ENCODE results near the gene FADS2.

The FADS2 gene

DNA sequence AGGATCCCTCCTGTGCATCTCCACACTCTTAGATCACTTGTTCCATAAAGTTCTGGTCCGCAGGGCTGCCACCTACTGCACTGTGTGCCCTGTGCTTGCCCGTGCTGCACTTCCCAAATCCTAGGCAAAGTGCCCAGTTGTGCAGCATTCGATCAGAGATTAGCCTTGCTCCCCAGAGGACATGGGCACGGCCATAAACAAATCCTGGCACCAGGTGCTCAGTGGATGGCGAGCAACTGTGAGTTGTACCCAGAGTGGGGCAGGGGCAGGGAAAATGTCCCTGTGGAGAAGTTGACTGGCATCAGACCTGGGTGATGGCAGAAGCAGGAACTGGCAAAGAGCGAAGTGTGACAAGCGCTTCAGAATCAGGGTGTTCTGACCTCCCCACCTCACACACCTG, 4.7 kb downstream of the FADS2 start:
- Histone ChIP-seq H3K9me2 (replicated peaks; ENCODE audit: insufficient read depth, low read length) (no peaks in the 10 kb centered on the region), H3K27me3 (ENCODE audit: low read length) (no peaks in the 10 kb centered on the region), H2AFZ (ENCODE audit: low read depth, low read length, severe bottlenecking) (no peak overlapping the region), H4K20me1 (ENCODE audit: low read depth, low read length) (no peaks in the 10 kb centered on the region), H3K4me2 (ENCODE audit: low read depth, low read length, poor library complexity, severe bottlenecking) (peak overlapping the region; percentile 11), H3K36me3 (ENCODE audit: low read length) (no peaks in the 10 kb centered on the region), H3K9ac (ENCODE audit: low read length) (no peak overlapping the region), H3K27ac (ENCODE audit: low read depth, low read length) (peak overlapping the region; percentile 86; the same call in 1 of the 2 replicates), H3K4me3 (ENCODE audit: insufficient read depth, low read length, poor library complexity, severe bottlenecking) (no peak overlapping the region), H3K79me2 (ENCODE audit: insufficient read depth, low read length) (peaks cover 37% of the 10 kb centered on the region), H3K9me3 (ENCODE audit: insufficient read depth, low read length) (no peaks in the 10 kb centered on the region), H3F3A (ENCODE audit: insufficient read depth) (peaks cover 9% of the 10 kb centered on the region; the same call in 1 of the 2 replicates)
- TF ChIP-seq, protein P1, sequence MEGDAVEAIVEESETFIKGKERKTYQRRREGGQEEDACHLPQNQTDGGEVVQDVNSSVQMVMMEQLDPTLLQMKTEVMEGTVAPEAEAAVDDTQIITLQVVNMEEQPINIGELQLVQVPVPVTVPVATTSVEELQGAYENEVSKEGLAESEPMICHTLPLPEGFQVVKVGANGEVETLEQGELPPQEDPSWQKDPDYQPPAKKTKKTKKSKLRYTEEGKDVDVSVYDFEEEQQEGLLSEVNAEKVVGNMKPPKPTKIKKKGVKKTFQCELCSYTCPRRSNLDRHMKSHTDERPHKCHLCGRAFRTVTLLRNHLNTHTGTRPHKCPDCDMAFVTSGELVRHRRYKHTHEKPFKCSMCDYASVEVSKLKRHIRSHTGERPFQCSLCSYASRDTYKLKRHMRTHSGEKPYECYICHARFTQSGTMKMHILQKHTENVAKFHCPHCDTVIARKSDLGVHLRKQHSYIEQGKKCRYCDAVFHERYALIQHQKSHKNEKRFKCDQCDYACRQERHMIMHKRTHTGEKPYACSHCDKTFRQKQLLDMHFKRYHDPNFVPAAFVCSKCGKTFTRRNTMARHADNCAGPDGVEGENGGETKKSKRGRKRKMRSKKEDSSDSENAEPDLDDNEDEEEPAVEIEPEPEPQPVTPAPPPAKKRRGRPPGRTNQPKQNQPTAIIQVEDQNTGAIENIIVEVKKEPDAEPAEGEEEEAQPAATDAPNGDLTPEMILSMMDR (IDR thresholded peaks at IDR 0.05; ENCODE audit: insufficient read depth, low read length, poor library complexity, severe bottlenecking): no peak
- TF ChIP-seq EZH2phosphoT487 (conservative IDR thresholded peaks at IDR 0.05; ENCODE audit: low read length): no peak

DNA sequence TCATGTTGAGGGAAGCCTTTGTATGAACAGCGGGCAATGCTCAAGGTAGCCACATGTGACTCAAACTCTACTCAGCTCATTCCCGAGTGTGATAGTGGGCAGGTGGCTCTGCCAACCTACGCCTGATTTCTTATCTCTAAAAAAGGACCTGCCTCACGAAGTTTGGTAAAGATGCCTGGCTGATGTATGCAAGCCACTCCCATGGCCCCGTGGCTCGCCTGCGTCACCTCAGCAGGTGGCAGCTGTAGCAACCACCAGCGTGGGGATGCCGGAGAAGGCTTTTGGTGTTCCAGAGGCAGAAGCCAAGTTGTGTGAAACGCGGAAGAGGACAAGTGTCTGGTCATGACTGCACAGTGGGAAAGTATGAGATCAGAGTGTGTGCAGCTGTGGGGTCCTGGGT, 5.4 kb downstream of the FADS2 start:
- Histone ChIP-seq H3K9ac (ENCODE audit: low read length) (no peak overlapping the region), H3K27ac (ENCODE audit: low read depth, low read length) (peak overlapping the region; percentile 86), H3K79me2 (ENCODE audit: insufficient read depth, low read length) (peaks cover 37% of the 10 kb centered on the region), H3F3A (ENCODE audit: insufficient read depth) (peaks cover 9% of the 10 kb centered on the region; the same call in 1 of the 2 replicates), H3K9me2 (replicated peaks; ENCODE audit: insufficient read depth, low read length) (no peaks in the 10 kb centered on the region), H4K20me1 (ENCODE audit: low read depth, low read length) (no peaks in the 10 kb centered on the region), H3K27me3 (ENCODE audit: low read length) (no peaks in the 10 kb centered on the region), H2AFZ (ENCODE audit: low read depth, low read length, severe bottlenecking) (no peak overlapping the region), H3K9me3 (ENCODE audit: insufficient read depth, low read length) (no peaks in the 10 kb centered on the region), H3K4me2 (ENCODE audit: low read depth, low read length, poor library complexity, severe bottlenecking) (peak overlapping the region; percentile 50), H3K4me3 (ENCODE audit: insufficient read depth, low read length, poor library complexity, severe bottlenecking) (no peak overlapping the region), H3K36me3 (ENCODE audit: low read length) (no peaks in the 10 kb centered on the region)
- TF ChIP-seq, protein P1 (IDR thresholded peaks at IDR 0.05; ENCODE audit: insufficient read depth, low read length, poor library complexity, severe bottlenecking): no peak

DNA sequence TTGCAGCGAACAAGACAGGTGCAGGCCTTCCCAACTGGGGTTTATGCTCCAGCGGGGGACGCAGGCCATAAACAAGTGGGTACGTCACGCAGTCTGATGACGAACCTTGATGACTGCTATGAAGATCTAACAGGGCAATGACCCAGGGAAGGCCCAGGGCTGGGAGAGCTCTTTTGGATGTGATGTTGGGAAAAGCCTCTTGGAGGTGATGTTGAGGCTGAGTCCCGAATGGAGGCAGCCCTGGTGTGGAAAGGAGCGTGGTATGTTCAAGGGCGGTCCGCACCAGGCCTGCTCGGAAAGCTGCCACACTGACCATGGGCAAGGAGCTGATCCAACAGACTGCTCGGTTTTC, 5.8 kb downstream of the FADS2 start:
- H3K27ac ChIP-seq (ENCODE audit: low read depth, low read length): peak overlapping the region; percentile 86
- H3K4me3 ChIP-seq (ENCODE audit: insufficient read depth, low read length, poor library complexity, severe bottlenecking): no peak overlapping the region
- H2AFZ ChIP-seq (ENCODE audit: low read depth, low read length, severe bottlenecking): no peak overlapping the region
- H3K9me2 ChIP-seq (replicated peaks; ENCODE audit: insufficient read depth, low read length): no peaks in the 10 kb centered on the region
- peak overlapping the region; percentile 46 for H3K9ac ChIP-seq (ENCODE audit: low read length)
- H3K36me3 ChIP-seq (ENCODE audit: low read length): no peaks in the 10 kb centered on the region
- no peaks in the 10 kb centered on the region for H3K9me3 ChIP-seq (ENCODE audit: insufficient read depth, low read length)
- TF ChIP-seq, protein P1 (IDR thresholded peaks at IDR 0.05; ENCODE audit: insufficient read depth, low read length, poor library complexity, severe bottlenecking): no peak
- no peak for TF ChIP-seq EZH2phosphoT487 (conservative IDR thresholded peaks at IDR 0.05; ENCODE audit: low read length)
- H3K27me3 ChIP-seq (ENCODE audit: low read length): no peaks in the 10 kb centered on the region
- no peaks in the 10 kb centered on the region for H4K20me1 ChIP-seq (ENCODE audit: low read depth, low read length)
- peak overlapping the region; percentile 50 for H3K4me2 ChIP-seq (ENCODE audit: low read depth, low read length, poor library complexity, severe bottlenecking)
- peaks cover 33% of the 10 kb centered on the region for H3K79me2 ChIP-seq (ENCODE audit: insufficient read depth, low read length)
- peaks cover 9% of the 10 kb centered on the region; the same call in 1 of the 2 replicates for H3F3A ChIP-seq (ENCODE audit: insufficient read depth)

Measured in SU-DHL-6 (cell line).